Breast epithelium (tissue), 4 donors: Measurements from ENCODE around the gene GLIS1. TPM values are rescaled to one million over a fixed set of nuclear protein-coding genes. Genes with fewer than 3 reads are reported as not detected.

Experiments
- DNase-seq, 2 donors: peaks; one replicate each; pipeline ENCODE4 v3.0.0-alpha.2; 2019; ENCODE audit warnings: low spot score in 2 of 2
- H3K27ac ChIP-seq, 2 donors: fragments of 200-600 bp; sonication (generic) in 1 of 2; one replicate each; pipeline ENCODE4 v1.5.1; 2016 to 2019; ENCODE audit warnings: mild to moderate bottlenecking in 1 of 2
- H3K27me3 ChIP-seq, 2 donors: fragments of 200-600 bp; sonication (generic) in 1 of 2; one replicate each; pipeline versions ENCODE4 v1.5.1 to v1.6.0; 2017 to 2019; ENCODE audit warnings: control low read depth in 1 of 2, mild to moderate bottlenecking in 1 of 2
- H3K36me3 ChIP-seq: fragments of 200-600 bp; one replicate; pipeline ENCODE4 v1.5.1; 2019
- H3K4me1 ChIP-seq, 2 donors: fragments of 200-600 bp; sonication (generic); one replicate each; pipeline ENCODE4 v1.5.1; 2016 to 2019; ENCODE audit warnings: control low read depth in 1 of 2
- H3K4me3 ChIP-seq, 3 donors: fragments of 200-600 bp; sonication (generic); 1 replicate in 2 of 3; 2 replicates in 1 of 3; pipeline ENCODE4 v1.5.1; 2016 to 2019; ENCODE audit warnings: mild to moderate bottlenecking in 3 of 3, moderate library complexity in 2 of 3
- H3K9me3 ChIP-seq, 2 donors: fragments of 200-600 bp; sonication (generic) in 1 of 2; one replicate each; pipeline ENCODE4 v1.5.1; 2016 to 2019; ENCODE audit warnings: control low read depth in 1 of 2
- POLR2A ChIP-seq: fragments of 450-650 bp; IDR thresholded peaks from one replicate; pipeline ENCODE4 v1.6.1; 2016; ENCODE audit warnings: antibody characterized with exemption, mild to moderate bottlenecking, moderate library complexity
- POLR2AphosphoS5 ChIP-seq, 3 donors: sonication (generic); formaldehyde crosslinking; IDR thresholded peaks; one replicate each; pipeline ENCODE4 v1.6.1; 2017; ENCODE audit warnings: antibody characterized with exemption in 3 of 3
- intact Hi-C: fragments of 100-400 bp; cut with DNase I; formaldehyde crosslinking; loops from one replicate; pipeline ENCODE4 v1.15.1; 2023; ENCODE audit warnings: low total_unique reads
- total RNA-seq, 3 donors: library from RNA; depleted of rRNA; stranded (reverse); fragments of >200 nt; gene quantifications; one replicate each; pipeline ENCODE4 v1.1.0, GENCODE V29; 2016
- TF ChIP-seq, protein P1 (sequence below), 3 donors: fragments of 450-650 bp; IDR thresholded peaks; one replicate each; pipeline ENCODE4 v1.5.1; 2016 to 2017; ENCODE audit warnings: antibody characterized with exemption in 3 of 3, mild to moderate bottlenecking in 3 of 3, moderate library complexity in 3 of 3

Gene GLIS1
- total RNA-seq, 3 donors from 2014 or later: 0.16 to 2.0 (median 0.59) TPM

- Histone ChIP-seq H3K27ac (no peak overlapping the region), H3K4me1 (no peaks in the 10 kb centered on the region), H3K4me3 (no peak overlapping the region), H3K9me3 (no peaks in the 10 kb centered on the region), H3K27me3 (no peaks in the 10 kb centered on the region), H3K36me3 (no peaks in the 10 kb centered on the region)
- TF ChIP-seq, protein P1, sequence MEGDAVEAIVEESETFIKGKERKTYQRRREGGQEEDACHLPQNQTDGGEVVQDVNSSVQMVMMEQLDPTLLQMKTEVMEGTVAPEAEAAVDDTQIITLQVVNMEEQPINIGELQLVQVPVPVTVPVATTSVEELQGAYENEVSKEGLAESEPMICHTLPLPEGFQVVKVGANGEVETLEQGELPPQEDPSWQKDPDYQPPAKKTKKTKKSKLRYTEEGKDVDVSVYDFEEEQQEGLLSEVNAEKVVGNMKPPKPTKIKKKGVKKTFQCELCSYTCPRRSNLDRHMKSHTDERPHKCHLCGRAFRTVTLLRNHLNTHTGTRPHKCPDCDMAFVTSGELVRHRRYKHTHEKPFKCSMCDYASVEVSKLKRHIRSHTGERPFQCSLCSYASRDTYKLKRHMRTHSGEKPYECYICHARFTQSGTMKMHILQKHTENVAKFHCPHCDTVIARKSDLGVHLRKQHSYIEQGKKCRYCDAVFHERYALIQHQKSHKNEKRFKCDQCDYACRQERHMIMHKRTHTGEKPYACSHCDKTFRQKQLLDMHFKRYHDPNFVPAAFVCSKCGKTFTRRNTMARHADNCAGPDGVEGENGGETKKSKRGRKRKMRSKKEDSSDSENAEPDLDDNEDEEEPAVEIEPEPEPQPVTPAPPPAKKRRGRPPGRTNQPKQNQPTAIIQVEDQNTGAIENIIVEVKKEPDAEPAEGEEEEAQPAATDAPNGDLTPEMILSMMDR (IDR thresholded peaks at IDR 0.05): no peak
- TF ChIP-seq POLR2A (no peak), POLR2AphosphoS5 (IDR thresholded peaks at IDR 0.05) (no peak)
- intact Hi-C loops: no loop called here
- no peak for DNase-seq
Observed at GRCh38 chr1:53721088-53721487, 17.9 kb downstream of the GLIS1 start.

DNA sequence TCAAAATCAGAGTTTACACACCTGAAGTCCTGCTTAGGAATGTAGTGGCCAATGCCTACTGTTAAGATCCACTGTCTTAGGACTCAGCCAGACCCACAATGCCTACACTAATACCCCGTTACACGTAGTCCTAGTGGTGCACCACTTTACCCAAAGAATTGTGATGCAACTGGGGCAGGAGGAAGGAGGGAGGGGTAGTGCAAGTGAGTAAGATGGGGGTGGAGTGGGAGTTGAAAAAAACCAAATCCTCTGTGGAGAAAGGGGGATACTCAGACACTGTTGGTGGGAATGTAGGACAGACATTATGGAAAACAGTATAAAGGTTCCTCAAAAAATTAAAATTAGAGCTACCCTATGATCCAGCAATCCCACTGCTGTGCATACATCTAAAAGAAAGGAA, 19.5 kb downstream of the GLIS1 start:
- Histone ChIP-seq H3K27ac (no peak overlapping the region), H3K27me3 (no peaks in the 10 kb centered on the region), H3K4me3 (no peak overlapping the region), H3K9me3 (no peaks in the 10 kb centered on the region), H3K36me3 (no peaks in the 10 kb centered on the region), H3K4me1 (no peaks in the 10 kb centered on the region)
- intact Hi-C loops: no loop called here
- TF ChIP-seq POLR2A (no peak), POLR2AphosphoS5 (IDR thresholded peaks at IDR 0.05) (no peak)
- TF ChIP-seq, protein P1 (IDR thresholded peaks at IDR 0.05): no peak
- no peak for DNase-seq

DNA sequence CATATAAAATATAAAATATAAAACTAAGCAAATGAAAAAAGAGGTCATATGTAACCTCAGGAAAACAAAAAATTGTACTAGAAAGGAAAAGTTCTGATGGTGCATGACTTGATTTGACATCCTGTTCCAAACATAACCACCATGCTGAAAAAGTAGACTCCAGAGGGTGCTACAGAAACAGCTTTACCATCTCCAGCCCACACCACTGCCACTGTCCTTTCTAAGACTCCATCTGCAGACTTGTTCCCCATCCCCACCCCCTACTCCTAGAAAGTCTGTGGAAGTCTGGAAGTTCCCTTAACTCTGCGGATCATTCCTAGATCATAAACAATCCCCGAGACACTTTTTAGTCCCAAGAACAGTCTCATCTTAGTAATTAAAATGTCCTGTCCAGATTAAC, 20.5 kb downstream of the GLIS1 start:
- H3K36me3 ChIP-seq: no peaks in the 10 kb centered on the region

GRCh38 chr1:53717025-53717804, 21.7 kb downstream of the GLIS1 start:
- H3K36me3 ChIP-seq: no peaks in the 10 kb centered on the region
- H3K4me3 ChIP-seq: no peak overlapping the region
- H3K27me3 ChIP-seq: no peaks in the 10 kb centered on the region
- DNase-seq: no peak
- intact Hi-C loops: no loop called here
- H3K27ac ChIP-seq: no peak overlapping the region
- no peaks in the 10 kb centered on the region for H3K4me1 ChIP-seq
- TF ChIP-seq POLR2AphosphoS5 (IDR thresholded peaks at IDR 0.05): no peak
- TF ChIP-seq, protein P1 (IDR thresholded peaks at IDR 0.05): no peak
- TF ChIP-seq POLR2A: no peak
- no peaks in the 10 kb centered on the region for H3K9me3 ChIP-seq

More for the DNA sequence above, 20.5 kb downstream of the GLIS1 start:
- no peak overlapping the region for H3K27ac ChIP-seq
- no peaks in the 10 kb centered on the region for H3K9me3 ChIP-seq
- no peak for DNase-seq
- H3K27me3 ChIP-seq: no peaks in the 10 kb centered on the region
- intact Hi-C loops: no loop called here
- no peaks in the 10 kb centered on the region for H3K4me1 ChIP-seq
- no peak overlapping the region for H3K4me3 ChIP-seq
- TF ChIP-seq POLR2A: no peak
- no peak for TF ChIP-seq POLR2AphosphoS5 (IDR thresholded peaks at IDR 0.05)
- TF ChIP-seq, protein P1 (IDR thresholded peaks at IDR 0.05): no peak

GRCh38 chr1:53716150-53716549, 22.8 kb downstream of the GLIS1 start:
- H3K36me3 ChIP-seq: no peaks in the 10 kb centered on the region
- H3K4me1 ChIP-seq: no peaks in the 10 kb centered on the region
- no peak overlapping the region for H3K4me3 ChIP-seq
- H3K27me3 ChIP-seq: no peaks in the 10 kb centered on the region
- H3K27ac ChIP-seq: no peak overlapping the region
- TF ChIP-seq, protein P1 (IDR thresholded peaks at IDR 0.05): no peak
- TF ChIP-seq POLR2A: no peak
- TF ChIP-seq POLR2AphosphoS5 (IDR thresholded peaks at IDR 0.05): no peak
- no peaks in the 10 kb centered on the region for H3K9me3 ChIP-seq
- intact Hi-C loops: no loop called here
- DNase-seq: no peak
